ENCODE measurements around the gene ATXN7.

DNA sequence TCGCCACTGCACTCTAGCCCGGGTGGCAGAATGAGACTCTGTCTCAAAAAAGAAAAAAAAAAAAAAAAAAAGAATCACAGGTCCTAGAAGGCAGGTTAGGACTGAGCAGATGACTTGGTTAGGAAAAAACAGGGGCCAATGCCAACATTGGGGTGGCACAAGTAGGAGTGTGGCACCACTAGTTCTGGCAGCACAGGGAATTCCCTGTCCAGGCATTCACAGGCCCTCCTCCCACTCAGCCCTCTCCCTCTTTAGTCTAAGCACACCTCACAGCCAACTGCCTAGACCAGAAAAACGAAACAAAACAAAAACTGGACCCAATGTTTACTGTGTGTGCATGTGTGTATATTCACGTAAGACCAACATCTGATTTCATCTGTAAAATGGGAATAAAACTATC lies 10.6 kb upstream of the ATXN7 start:
- TF ChIP-seq, protein P1, sequence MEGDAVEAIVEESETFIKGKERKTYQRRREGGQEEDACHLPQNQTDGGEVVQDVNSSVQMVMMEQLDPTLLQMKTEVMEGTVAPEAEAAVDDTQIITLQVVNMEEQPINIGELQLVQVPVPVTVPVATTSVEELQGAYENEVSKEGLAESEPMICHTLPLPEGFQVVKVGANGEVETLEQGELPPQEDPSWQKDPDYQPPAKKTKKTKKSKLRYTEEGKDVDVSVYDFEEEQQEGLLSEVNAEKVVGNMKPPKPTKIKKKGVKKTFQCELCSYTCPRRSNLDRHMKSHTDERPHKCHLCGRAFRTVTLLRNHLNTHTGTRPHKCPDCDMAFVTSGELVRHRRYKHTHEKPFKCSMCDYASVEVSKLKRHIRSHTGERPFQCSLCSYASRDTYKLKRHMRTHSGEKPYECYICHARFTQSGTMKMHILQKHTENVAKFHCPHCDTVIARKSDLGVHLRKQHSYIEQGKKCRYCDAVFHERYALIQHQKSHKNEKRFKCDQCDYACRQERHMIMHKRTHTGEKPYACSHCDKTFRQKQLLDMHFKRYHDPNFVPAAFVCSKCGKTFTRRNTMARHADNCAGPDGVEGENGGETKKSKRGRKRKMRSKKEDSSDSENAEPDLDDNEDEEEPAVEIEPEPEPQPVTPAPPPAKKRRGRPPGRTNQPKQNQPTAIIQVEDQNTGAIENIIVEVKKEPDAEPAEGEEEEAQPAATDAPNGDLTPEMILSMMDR (IDR thresholded peaks at IDR 0.05; ENCODE audit: poor library complexity): no peak
- no peak for TF ChIP-seq EZH2 (IDR thresholded peaks at IDR 0.05; ENCODE audit: borderline replicate concordance)

All from hepatocyte (in vitro differentiated cells).